Cardiac muscle cell (in vitro differentiated cells and primary cell): ENCODE data around the gene MMP11. TPM values are rescaled to one million over a fixed set of nuclear protein-coding genes. Genes with fewer than 3 reads are reported as not detected.

Source experiments
- DNase-seq, 2 donors: peaks; one replicate each; pipeline versions ENCODE4 v3.0.0 to v3.0.0-alpha.2; 2010 to 2017; ENCODE audit warnings: low read depth in 1 of 2, low spot score in 1 of 2
- H3K27ac ChIP-seq: fragments of 200-600 bp; sonication (generic); 2 replicates; pipeline ENCODE4 v1.5.1; 2016
- H3K27me3 ChIP-seq: fragments of 200-600 bp; sonication (generic); 2 replicates; pipeline ENCODE4 v1.6.0; 2016; ENCODE audit warnings: control low read depth
- H3K36me3 ChIP-seq: fragments of 200-600 bp; sonication (generic); 2 replicates; pipeline ENCODE4 v1.5.1; 2016; ENCODE audit warnings: control low read depth
- H3K4me1 ChIP-seq: fragments of 200-600 bp; sonication (generic); 2 replicates; pipeline ENCODE4 v1.8.1; 2017; ENCODE audit warnings: low read depth, mild to moderate bottlenecking, mixed run types
- H3K4me3 ChIP-seq: fragments of 200-600 bp; sonication (generic); 2 replicates; pipeline ENCODE4 v1.5.1; 2016; ENCODE audit warnings: mild to moderate bottlenecking
- H3K9me3 ChIP-seq: fragments of 200-600 bp; sonication (generic); 2 replicates; pipeline ENCODE4 v1.5.1; 2017; ENCODE audit warnings: low read depth, mild to moderate bottlenecking, control low read depth
- CTCF ChIP-seq: IDR thresholded peaks from 2 replicates; pipeline ENCODE4 v1.5.1; 2012; ENCODE audit warnings: low read depth, mild to moderate bottlenecking, low read length
- polyA plus RNA-seq: library from polyadenylated mRNA; unstranded; fragments of >200 nt; fragmentation: Nextera tagmentation; extraction: Ambion mirVana; gene quantifications from 2 replicates; pipeline ENCODE4 v1.2.1, GENCODE V29; 2016
- total RNA-seq: library from RNA; depleted of rRNA; stranded (reverse); fragments of >200 nt; gene quantifications from 2 replicates; pipeline ENCODE4 v1.2.3, GENCODE V29; 2016

MMP11 gene
- total and polyA plus RNA-seq, 2 experiments from 2014 or later = 39.0 to 71.2 TPM

- Histone ChIP-seq H3K27ac (no peak overlapping the region), H3K9me3 (no peaks in the 10 kb centered on the region), H3K4me1 (no peaks in the 10 kb centered on the region), H3K27me3 (no peaks in the 10 kb centered on the region), H3K4me3 (no peak overlapping the region), H3K36me3 (peaks cover 15% of the 10 kb centered on the region)
- TF ChIP-seq CTCF = no peak
- DNase-seq = no peak
Measured at GRCh38 chr22:23744485-23744884, 28.2 kb upstream of the MMP11 start.

DNA sequence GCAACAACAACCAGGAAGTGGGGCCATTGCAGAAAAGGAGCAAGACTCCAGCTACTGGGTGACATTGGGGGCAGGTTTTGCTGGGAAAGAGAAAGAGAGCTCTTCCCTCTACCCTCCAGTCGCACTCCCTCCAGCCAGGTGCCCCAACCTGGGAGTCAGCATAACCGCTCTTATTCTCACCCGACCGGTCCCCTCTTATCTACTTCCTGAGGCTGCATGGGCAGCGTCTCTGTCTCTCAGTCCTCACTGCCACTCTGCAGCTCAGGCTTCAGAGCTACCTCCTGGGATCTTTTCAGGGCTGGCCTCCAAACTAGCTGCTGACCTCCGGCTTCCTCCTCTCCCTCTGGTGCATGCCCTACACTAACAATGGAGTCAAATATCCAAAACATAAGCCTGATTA is 26.9 kb upstream of the MMP11 start:
- no peaks in the 10 kb centered on the region for H3K9me3 ChIP-seq
- H3K4me1 ChIP-seq = peaks cover 7% of the 10 kb centered on the region
- H3K27me3 ChIP-seq = no peaks in the 10 kb centered on the region
- no peak for TF ChIP-seq CTCF
- H3K4me3 ChIP-seq = no peak overlapping the region
- H3K27ac ChIP-seq = no peak overlapping the region
- H3K36me3 ChIP-seq = peaks cover 15% of the 10 kb centered on the region
- no peak for DNase-seq

- TF ChIP-seq CTCF = no peak
- no peaks in the 10 kb centered on the region for H3K9me3 ChIP-seq
- no peaks in the 10 kb centered on the region for H3K36me3 ChIP-seq
- H3K4me3 ChIP-seq = peak overlapping the region; percentile 87
- DNase-seq = peak in 1 of 2 donors; percentile 38
- H3K27ac ChIP-seq = no peak overlapping the region
- no peaks in the 10 kb centered on the region for H3K27me3 ChIP-seq
- peaks cover 7% of the 10 kb centered on the region for H3K4me1 ChIP-seq
Measured at GRCh38 chr22:23749841-23750301, 22.8 kb upstream of the MMP11 start.

- no peaks in the 10 kb centered on the region for H3K27me3 ChIP-seq
- peak overlapping the region; percentile 87 for H3K4me3 ChIP-seq
- H3K9me3 ChIP-seq = no peaks in the 10 kb centered on the region
- H3K4me1 ChIP-seq = peaks cover 7% of the 10 kb centered on the region
- TF ChIP-seq CTCF = no peak
- peak overlapping the region; percentile 94 for H3K27ac ChIP-seq
- no peak for DNase-seq
- no peaks in the 10 kb centered on the region for H3K36me3 ChIP-seq
Measured at GRCh38 chr22:23750367-23750713, 22.3 kb upstream of the MMP11 start.

- H3K4me3 ChIP-seq = peak within 1 kb of the TSS; percentile 87
- no peaks in the 10 kb centered on the region for H3K27me3 ChIP-seq
- peak; percentile 25 for TF ChIP-seq CTCF
- peaks cover 7% of the 10 kb centered on the region for H3K4me1 ChIP-seq
- peak within 1 kb of the TSS; percentile 94 for H3K27ac ChIP-seq
- H3K36me3 ChIP-seq = no peaks in the 10 kb centered on the region
- DNase-seq = peak; percentile 85 to 94
- no peaks in the 10 kb centered on the region for H3K9me3 ChIP-seq
Measured at GRCh38 chr22:23750714-23751440, 21.8 kb upstream of the MMP11 start, which contains the start of gene ZNF70. ZNF70 (minus strand) TSS chr22:23751112; CDS start chr22:23745140, 5,972 bp downstream.
